IPS-15b (cell line): ENCODE data around the gene PTCD1.
"Not testable (repeated sequence)": the region's sequence is repeated elsewhere in the genome, so short reads cannot be mapped to it uniquely, and the experiment has no call there.

Source experiments
- H3K27me3 ChIP-seq: one replicate; pipeline ENCODE4 v1.6.1; 2013; ENCODE audit warnings: low read length; ENCODE audit not compliant: control insufficient read depth, insufficient read depth
- H3K36me3 ChIP-seq: one replicate; pipeline ENCODE4 v1.6.1; 2013; ENCODE audit warnings: low read length; ENCODE audit not compliant: control insufficient read depth, insufficient read depth
- H3K4me1 ChIP-seq: one replicate; pipeline ENCODE4 v1.6.1; 2013; ENCODE audit warnings: mild to moderate bottlenecking, low read length; ENCODE audit not compliant: control insufficient read depth, insufficient read depth
- H3K4me3 ChIP-seq: one replicate; pipeline ENCODE4 v1.5.1; 2013; ENCODE audit warnings: low read depth, low read length
- H3K9ac ChIP-seq: one replicate; pipeline ENCODE4 v1.6.1; 2013; ENCODE audit warnings: low read depth, mild to moderate bottlenecking, low read length
- H3K9me3 ChIP-seq: one replicate; pipeline ENCODE4 v1.6.1; 2013; ENCODE audit warnings: mild to moderate bottlenecking, low read length; ENCODE audit not compliant: control insufficient read depth, insufficient read depth

PTCD1 gene

DNA sequence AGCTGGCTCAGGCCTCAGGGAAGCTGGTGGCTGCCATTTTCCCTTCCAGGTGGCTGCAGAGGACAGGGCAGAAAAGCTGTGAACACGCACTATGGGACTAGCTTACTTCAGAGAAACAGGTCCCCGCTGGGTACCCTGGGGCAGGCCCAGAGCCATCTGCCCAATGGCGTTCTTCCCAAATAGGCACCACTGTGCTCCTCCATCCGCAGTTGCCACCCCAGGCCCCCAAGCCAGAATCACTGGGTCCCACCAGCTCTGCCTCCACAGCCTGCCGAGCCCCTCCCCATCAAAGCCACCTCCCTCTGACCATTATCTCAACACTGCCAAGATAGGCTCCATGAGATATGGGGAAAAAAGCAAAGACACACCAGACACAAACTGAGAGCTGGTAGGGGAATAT is 18.4 kb downstream of the PTCD1 start:
- H3K36me3 ChIP-seq, result peaks cover 70% of the 10 kb centered on the region
- H3K4me3 ChIP-seq, result no peak overlapping the region
- no peaks in the 10 kb centered on the region for H3K27me3 ChIP-seq
- H3K4me1 ChIP-seq, result peaks cover 5% of the 10 kb centered on the region
- no peak overlapping the region for H3K9ac ChIP-seq
- no peaks in the 10 kb centered on the region for H3K9me3 ChIP-seq

- peaks cover 64% of the 10 kb centered on the region for H3K36me3 ChIP-seq
- H3K9ac ChIP-seq, result no peak overlapping the region
Measured at GRCh38 chr7:99419323-99420021, 19.1 kb downstream of the PTCD1 start.

GRCh38 chr7:99418260-99418659 is 20.3 kb downstream of the PTCD1 start:
- Histone ChIP-seq H3K9ac (no peak overlapping the region), H3K4me1 (peaks cover 5% of the 10 kb centered on the region), H3K4me3 (no peak overlapping the region), H3K9me3 (no peaks in the 10 kb centered on the region), H3K36me3 (peaks cover 57% of the 10 kb centered on the region), H3K27me3 (no peaks in the 10 kb centered on the region)

More at GRCh38 chr7:99419323-99420021, 19.1 kb downstream of the PTCD1 start:
- no peak overlapping the region for H3K4me3 ChIP-seq
- H3K27me3 ChIP-seq, result no peaks in the 10 kb centered on the region
- no peaks in the 10 kb centered on the region for H3K9me3 ChIP-seq
- peaks cover 5% of the 10 kb centered on the region for H3K4me1 ChIP-seq

DNA sequence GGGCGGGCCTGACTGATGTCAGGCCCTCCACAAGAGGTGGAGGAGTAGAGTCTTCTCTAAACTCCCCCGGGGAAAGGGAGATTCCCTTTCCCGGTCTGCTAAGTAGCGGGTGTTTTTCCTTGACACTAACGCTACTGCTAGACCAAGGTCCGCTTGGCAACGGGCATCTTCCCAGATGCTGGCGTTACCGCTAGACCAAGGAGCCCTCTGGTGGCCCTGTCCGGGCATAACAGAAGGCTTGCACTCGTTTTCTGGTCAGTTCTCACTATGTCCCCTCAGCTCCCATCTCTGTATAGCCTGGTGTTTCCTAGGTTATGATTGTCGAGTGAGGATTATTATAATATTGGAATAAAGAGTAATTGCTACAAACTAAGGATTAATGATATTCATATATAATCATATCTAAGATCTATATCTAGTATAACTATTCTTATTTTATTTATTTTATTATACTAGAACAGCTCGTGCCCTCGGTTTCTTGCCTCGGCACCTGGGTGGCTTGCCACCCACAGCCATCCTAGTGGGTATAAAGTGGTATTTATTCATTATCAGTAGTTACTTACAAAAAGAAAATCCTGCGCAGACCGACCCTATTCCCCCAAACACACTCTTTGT is 23.0 kb downstream of the PTCD1 start:
- not testable (repeated sequence) for H3K4me3 ChIP-seq, H3K27me3 ChIP-seq, H3K4me1 ChIP-seq, H3K9me3 ChIP-seq, H3K9ac ChIP-seq
- H3K36me3 ChIP-seq, result peaks cover 54% of the 10 kb centered on the region

DNA sequence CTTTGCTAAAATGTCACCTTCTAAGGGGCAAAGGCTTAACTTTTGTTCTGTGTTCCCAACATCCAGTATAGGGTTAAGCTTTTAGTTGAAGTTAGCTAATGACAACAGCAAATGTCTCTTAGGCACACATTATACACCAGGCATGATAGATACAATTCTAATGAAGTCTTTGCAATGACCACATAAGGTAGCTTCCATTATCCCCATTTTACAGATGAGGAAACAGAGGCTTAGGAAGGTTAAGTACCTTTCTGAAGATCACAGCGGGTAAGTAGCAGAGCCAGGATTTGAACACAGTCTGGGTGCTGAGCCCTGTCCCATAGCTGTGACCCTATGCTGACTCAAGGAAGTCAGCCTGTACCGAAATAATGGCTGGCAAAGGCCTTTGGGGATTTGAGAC is 28.0 kb downstream of the PTCD1 start:
- peaks cover 23% of the 10 kb centered on the region for H3K36me3 ChIP-seq
- no peaks in the 10 kb centered on the region for H3K27me3 ChIP-seq
- no peak overlapping the region for H3K9ac ChIP-seq
- H3K4me1 ChIP-seq, result peaks cover 10% of the 10 kb centered on the region
- no peaks in the 10 kb centered on the region for H3K9me3 ChIP-seq
- no peak overlapping the region for H3K4me3 ChIP-seq

- Histone ChIP-seq H3K4me1 (peaks cover 10% of the 10 kb centered on the region), H3K36me3 (peaks cover 24% of the 10 kb centered on the region), H3K4me3 (peak overlapping the region; percentile 100), H3K9me3 (no peaks in the 10 kb centered on the region), H3K9ac (peak overlapping the region; percentile 98), H3K27me3 (no peaks in the 10 kb centered on the region)
Measured at GRCh38 chr7:99409806-99410205, 28.8 kb downstream of the PTCD1 start.

DNA sequence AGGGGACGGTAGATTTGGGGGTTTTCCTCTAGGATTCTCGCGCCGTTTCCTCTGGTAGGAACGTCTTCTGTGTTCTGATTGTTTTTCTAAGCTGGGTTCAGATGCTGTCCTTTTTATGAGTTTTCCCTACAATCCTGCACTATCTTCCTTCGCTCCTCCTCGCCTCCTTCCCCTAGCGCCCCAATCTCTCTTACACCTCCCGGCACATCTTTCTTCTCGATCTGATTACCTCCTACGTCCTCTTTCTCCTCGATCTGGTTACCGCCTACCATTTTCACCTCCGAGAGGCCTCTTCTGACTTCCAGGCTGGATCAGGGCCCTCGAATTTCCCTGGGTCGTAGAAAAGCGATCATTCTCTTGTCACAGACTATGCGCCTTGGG is 29.4 kb downstream of the PTCD1 start:
- Histone ChIP-seq H3K4me1 (peaks cover 10% of the 10 kb centered on the region), H3K27me3 (no peaks in the 10 kb centered on the region), H3K36me3 (peaks cover 29% of the 10 kb centered on the region), H3K9ac (peak overlapping the region; percentile 98), H3K4me3 (peak overlapping the region; percentile 100), H3K9me3 (no peaks in the 10 kb centered on the region)

GRCh38 chr7:99408379-99409191 is 30.0 kb downstream of the PTCD1 start, which contains the start of the genes BUD31 and PDAP1:
Gene BUD31, plus strand, starts transcription at chr7:99408969. Its CDS starts 2,124 bp downstream, at chr7:99411093.
Gene PDAP1, minus strand, starts transcription at chr7:99408597. Its CDS starts 49 bp downstream, at chr7:99408548.
- Histone ChIP-seq H3K36me3 (peaks cover 35% of the 10 kb centered on the region), H3K27me3 (no peaks in the 10 kb centered on the region), H3K4me3 (peak within 1 kb of the TSS; percentile 100), H3K9me3 (no peaks in the 10 kb centered on the region), H3K9ac (peak within 1 kb of the TSS; percentile 98), H3K4me1 (peaks cover 10% of the 10 kb centered on the region)

DNA sequence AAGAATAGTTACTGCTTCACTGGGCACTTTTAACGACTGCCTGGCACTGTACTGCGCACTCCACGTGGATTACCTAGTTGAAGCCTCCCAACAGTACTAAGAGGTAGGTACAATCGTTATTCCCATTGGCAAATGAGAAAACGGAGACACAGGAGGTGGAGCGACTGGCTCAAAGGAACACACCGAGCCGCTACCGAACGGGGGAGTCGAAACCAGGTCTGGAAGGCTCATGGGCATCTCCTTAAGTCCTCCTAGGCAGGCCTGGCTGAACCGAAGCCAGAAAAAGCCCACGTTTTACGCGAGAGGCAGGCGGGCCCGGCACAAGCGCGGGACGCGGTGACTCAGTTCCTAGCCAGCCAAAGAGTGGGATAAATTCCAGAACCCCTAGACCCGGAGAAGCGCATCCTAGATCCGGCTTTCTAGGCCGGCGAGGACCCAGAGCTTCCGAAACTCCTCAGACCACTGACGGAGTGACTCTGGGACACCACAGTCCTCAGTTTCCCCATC is 30.7 kb downstream of the PTCD1 start:
- Histone ChIP-seq H3K9me3 (no peaks in the 10 kb centered on the region), H3K36me3 (peaks cover 33% of the 10 kb centered on the region), H3K4me1 (peaks cover 10% of the 10 kb centered on the region), H3K27me3 (no peaks in the 10 kb centered on the region), H3K4me3 (peak overlapping the region; percentile 100), H3K9ac (peak overlapping the region; percentile 98)

GRCh38 chr7:99406557-99406956 is 32.0 kb downstream of the PTCD1 start:
- H3K9ac ChIP-seq, result no peak overlapping the region
- peaks cover 10% of the 10 kb centered on the region for H3K4me1 ChIP-seq
- H3K9me3 ChIP-seq, result no peaks in the 10 kb centered on the region
- no peaks in the 10 kb centered on the region for H3K27me3 ChIP-seq
- H3K4me3 ChIP-seq, result peak overlapping the region; percentile 32
- peaks cover 34% of the 10 kb centered on the region for H3K36me3 ChIP-seq

DNA sequence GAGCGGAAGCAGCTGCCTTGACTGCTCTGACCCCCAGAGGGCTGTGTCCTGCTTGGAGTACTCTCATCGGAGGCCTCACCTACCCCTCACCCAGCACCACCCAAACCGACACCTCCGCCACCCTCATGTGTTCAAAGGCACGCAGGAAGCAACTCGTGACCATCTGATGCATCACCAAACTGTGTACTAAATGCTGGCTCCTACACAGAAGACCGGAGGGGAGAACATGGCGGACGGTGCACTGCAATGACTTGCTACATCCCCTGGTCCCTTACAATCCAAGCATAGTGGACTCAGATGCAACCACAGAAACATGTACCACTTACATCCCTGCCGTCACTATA is 33.6 kb downstream of the PTCD1 start:
- H3K27me3 ChIP-seq, result no peaks in the 10 kb centered on the region
- peaks cover 39% of the 10 kb centered on the region for H3K36me3 ChIP-seq
- no peak overlapping the region for H3K9ac ChIP-seq
- no peak overlapping the region for H3K4me3 ChIP-seq
- H3K9me3 ChIP-seq, result no peaks in the 10 kb centered on the region
- peaks cover 10% of the 10 kb centered on the region for H3K4me1 ChIP-seq
